HK-2 (cell line): ENCODE results near the gene CTNNBL1.

Source experiments
- DNase-seq: peaks from one replicate; pipeline ENCODE4 v3.0.0-alpha.2; 2018; ENCODE audit not compliant: unreplicated experiment

CTNNBL1 gene

GRCh38 chr20:37919389-37920040 is 225.7 kb downstream of the CTNNBL1 start:
- no peak for DNase-seq

GRCh38 chr20:37920270-37920669 is 226.4 kb downstream of the CTNNBL1 start:
- no peak for DNase-seq

- DNase-seq, result no peak
Observed at GRCh38 chr20:37920679-37921322, 227.0 kb downstream of the CTNNBL1 start.

- no peak for DNase-seq
Observed at GRCh38 chr20:37921341-37921929, 227.6 kb downstream of the CTNNBL1 start.
